Mucosa of descending colon (tissue), 3 donors: ENCODE measurements around the gene ANKS6. TPM values are rescaled to one million over a fixed set of nuclear protein-coding genes. Genes with fewer than 3 reads are reported as not detected.

Experiments used
- ATAC-seq: fragments of 200-7000 bp; cut with Tn5 transposase; one replicate; pipeline ENCODE4 v1.9.1; 2020; ENCODE audit warnings: mild to moderate bottlenecking, moderate library complexity
- DNase-seq, 3 donors: peaks; one replicate each; pipeline ENCODE4 v3.0.0-alpha.2; 2020
- H3K36me3 ChIP-seq: fragments of 200-600 bp; one replicate; pipeline ENCODE4 v1.8.0; 2021; ENCODE audit warnings: low read depth, mild to moderate bottlenecking
- H3K4me1 ChIP-seq: fragments of 200-600 bp; one replicate; pipeline ENCODE4 v1.8.0; 2021; ENCODE audit warnings: low read depth, mild to moderate bottlenecking
- H3K4me3 ChIP-seq: fragments of 200-600 bp; one replicate; pipeline ENCODE4 v1.8.0; 2021; ENCODE audit warnings: mild to moderate bottlenecking
- H3K9me3 ChIP-seq: fragments of 200-600 bp; one replicate; pipeline ENCODE4 v1.8.0; 2021; ENCODE audit warnings: mild to moderate bottlenecking
- CTCF ChIP-seq: fragments of 200-600 bp; IDR thresholded peaks from one replicate; pipeline ENCODE4 v1.8.0; 2022; ENCODE audit warnings: antibody characterized with exemption, mild to moderate bottlenecking
- intact Hi-C, 2 donors: fragments of 100-400 bp; cut with DNase I in 1 of 2; cut with micrococcal nuclease in 1 of 2; formaldehyde crosslinking; loops; one replicate each; pipeline versions ENCODE4 v1.11.0 to v1.11.1; 2022; cut with DNase I, micrococcal nuclease
- total RNA-seq, 3 donors: library from RNA; stranded (reverse); fragmentation: NEBNext Ultra II Directional in 2 of 3; extraction: Animal tissue kit (Norgen Biotek cat#: 25700) in 2 of 3; gene quantifications; one replicate each; pipeline versions ENCODE4 v1.2.1 to v1.2.4, GENCODE V29; 2021 to 2023
- donor health status: DM: no; HTN: no; CAD: no; lungs with moderate emphysema.
- donor health status: DM: no; HTN: no; CAD: no.
- donor health status: DM: no; HTN: yes; CAD: no.

The ANKS6 gene
- total RNA-seq, 3 donors from 2014 or later = 16.6 to 23.4 (median 22.4) TPM

GRCh38 chr9:98736226-98736625 is 60.1 kb downstream of the ANKS6 start:
- Histone ChIP-seq H3K9me3 (no peaks in the 10 kb centered on the region), H3K4me3 (no peak overlapping the region), H3K36me3 (no peaks in the 10 kb centered on the region), H3K4me1 (no peaks in the 10 kb centered on the region)
- no peak for TF ChIP-seq CTCF
- no peak for DNase-seq
- intact Hi-C loops = no loop called here
- no peak for ATAC-seq

- ATAC-seq (no peak), DNase-seq (no peak)
- intact Hi-C loops = no loop called here
- no peaks in the 10 kb centered on the region for H3K36me3 ChIP-seq
- no peak for TF ChIP-seq CTCF
- H3K4me3 ChIP-seq = no peak overlapping the region
- H3K4me1 ChIP-seq = no peaks in the 10 kb centered on the region
- H3K9me3 ChIP-seq = no peaks in the 10 kb centered on the region
Observed at GRCh38 chr9:98732801-98733200, 63.6 kb downstream of the ANKS6 start.

- intact Hi-C loops = no loop called here
- Histone ChIP-seq H3K9me3 (no peaks in the 10 kb centered on the region), H3K4me3 (no peak overlapping the region), H3K4me1 (no peaks in the 10 kb centered on the region), H3K36me3 (no peaks in the 10 kb centered on the region)
- TF ChIP-seq CTCF = no peak
- ATAC-seq (no peak), DNase-seq (no peak)
Observed at GRCh38 chr9:98732091-98732490, 64.3 kb downstream of the ANKS6 start.

- no peaks in the 10 kb centered on the region for H3K9me3 ChIP-seq
- no peak overlapping the region for H3K4me3 ChIP-seq
- no peak for TF ChIP-seq CTCF
- no peak for DNase-seq
- no peaks in the 10 kb centered on the region for H3K36me3 ChIP-seq
- intact Hi-C loops = no loop called here
- H3K4me1 ChIP-seq = no peaks in the 10 kb centered on the region
- ATAC-seq = no peak
Observed at GRCh38 chr9:98730871-98731270, 65.5 kb downstream of the ANKS6 start.

GRCh38 chr9:98728500-98728899 is 67.9 kb downstream of the ANKS6 start:
- H3K9me3 ChIP-seq = no peaks in the 10 kb centered on the region
- no peaks in the 10 kb centered on the region for H3K36me3 ChIP-seq
- intact Hi-C loops = no loop called here
- H3K4me1 ChIP-seq = no peaks in the 10 kb centered on the region
- no peak overlapping the region for H3K4me3 ChIP-seq
- ATAC-seq (no peak), DNase-seq (no peak)
- no peak for TF ChIP-seq CTCF

GRCh38 chr9:98727428-98727827 is 68.9 kb downstream of the ANKS6 start:
- ATAC-seq (no peak), DNase-seq (no peak)
- Histone ChIP-seq H3K9me3 (no peaks in the 10 kb centered on the region), H3K36me3 (no peaks in the 10 kb centered on the region), H3K4me3 (no peak overlapping the region), H3K4me1 (no peaks in the 10 kb centered on the region)
- intact Hi-C loops = no loop called here
- no peak for TF ChIP-seq CTCF
